Measurements from ENCODE around the gene FOSL2.

FOSL2 gene

DNA sequence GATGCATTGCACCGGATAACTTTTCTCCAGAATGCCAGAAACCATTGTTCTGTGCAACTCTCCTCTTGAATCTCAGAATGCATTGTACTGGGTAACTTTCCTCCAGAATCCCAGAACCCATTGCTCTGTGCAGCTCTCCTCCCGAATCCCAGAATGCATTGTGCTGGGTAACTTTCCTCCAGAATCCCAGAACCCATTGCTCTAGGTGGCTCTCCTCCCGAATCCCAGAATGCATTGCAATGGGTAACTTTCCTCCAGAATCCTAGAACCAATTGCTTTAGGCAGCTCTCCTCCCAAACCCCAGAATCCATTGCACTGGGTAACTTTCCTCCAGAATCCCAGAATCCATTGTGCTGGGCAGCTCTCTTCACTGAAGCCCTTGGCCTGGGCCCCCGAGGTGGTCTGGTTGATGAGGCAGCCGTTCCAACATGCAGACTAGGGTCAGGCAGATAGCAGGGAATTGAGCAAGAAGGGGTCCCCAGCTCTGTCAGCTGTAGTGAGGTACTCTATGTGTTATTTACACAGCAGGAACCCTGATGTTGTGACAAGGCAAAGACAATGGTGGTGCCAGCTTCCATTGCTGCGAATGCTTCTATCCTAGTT lies 9.4 kb downstream of the FOSL2 start:
- TF ChIP-seq, protein P1, sequence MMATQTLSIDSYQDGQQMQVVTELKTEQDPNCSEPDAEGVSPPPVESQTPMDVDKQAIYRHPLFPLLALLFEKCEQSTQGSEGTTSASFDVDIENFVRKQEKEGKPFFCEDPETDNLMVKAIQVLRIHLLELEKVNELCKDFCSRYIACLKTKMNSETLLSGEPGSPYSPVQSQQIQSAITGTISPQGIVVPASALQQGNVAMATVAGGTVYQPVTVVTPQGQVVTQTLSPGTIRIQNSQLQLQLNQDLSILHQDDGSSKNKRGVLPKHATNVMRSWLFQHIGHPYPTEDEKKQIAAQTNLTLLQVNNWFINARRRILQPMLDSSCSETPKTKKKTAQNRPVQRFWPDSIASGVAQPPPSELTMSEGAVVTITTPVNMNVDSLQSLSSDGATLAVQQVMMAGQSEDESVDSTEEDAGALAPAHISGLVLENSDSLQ (IDR thresholded peaks at IDR 0.05), result no peak
- TF ChIP-seq FOXK2 (IDR thresholded peaks at IDR 0.05) (no peak), LEF1 (IDR thresholded peaks at IDR 0.05; ENCODE audit: borderline replicate concordance) (no peak), SUZ12 (IDR thresholded peaks at IDR 0.05) (no peak), HDGF (IDR thresholded peaks at IDR 0.05; ENCODE audit: borderline replicate concordance) (no peak), BHLHE40 (IDR thresholded peaks at IDR 0.05; ENCODE audit: borderline replicate concordance) (no peak), ARNT (IDR thresholded peaks at IDR 0.05) (no peak), SP1 (IDR thresholded peaks at IDR 0.05) (no peak), FOXA1 (IDR thresholded peaks at IDR 0.05) (no peak), CTBP1 (IDR thresholded peaks at IDR 0.05; ENCODE audit: borderline replicate concordance) (no peak), ELF4 (IDR thresholded peaks at IDR 0.05) (no peak), NFRKB (IDR thresholded peaks at IDR 0.05) (no peak), L3MBTL2 (conservative IDR thresholded peaks at IDR 0.05) (no peak)
- no peak for DNase-seq (ENCODE audit: extremely low spot score)
- ChIA-PET CTCF (interaction anchor here (0.9 kb wide), 1 partner anchor 44 kb away, joined by 11 read pairs; no protein-coding TSS in a partner anchor), POLR2A (no interaction called here)

DNA sequence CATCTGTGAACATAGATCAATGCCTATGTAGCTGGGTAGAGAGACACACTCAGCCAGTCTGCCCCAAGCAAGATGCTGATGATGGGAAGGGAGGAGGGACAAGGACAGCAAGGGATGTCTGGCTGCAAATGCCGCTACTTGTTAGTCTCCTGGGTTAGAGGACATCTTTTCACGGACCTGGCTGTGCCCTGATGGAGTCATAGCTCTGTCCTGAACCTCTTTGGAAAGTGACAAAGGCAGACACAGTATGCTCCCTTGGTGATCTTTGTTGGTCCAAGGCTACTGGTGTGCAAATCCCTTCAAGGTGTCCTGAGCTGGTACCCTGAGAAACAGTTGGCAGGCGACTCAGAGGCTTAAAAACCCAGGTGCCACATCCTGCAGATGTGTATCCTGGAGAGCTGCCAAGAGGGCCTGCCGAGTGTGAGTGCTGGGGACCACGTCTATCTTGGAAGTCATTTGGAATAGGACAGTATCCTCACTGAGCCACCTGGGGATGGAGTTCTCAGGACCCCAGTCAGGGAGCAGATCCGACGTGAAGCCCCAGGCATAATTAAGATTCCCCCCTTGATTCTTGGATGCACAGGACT lies 10.8 kb downstream of the FOSL2 start:
- ChIA-PET CTCF (interaction anchor here (1.6 kb wide), 1 partner anchor 720 kb away, joined by 3 read pairs; no protein-coding TSS in a partner anchor), POLR2A (no interaction called here)
- DNase-seq (ENCODE audit: extremely low spot score), result no peak
- no peak for TF ChIP-seq CTBP1 (IDR thresholded peaks at IDR 0.05; ENCODE audit: borderline replicate concordance)
- no peak for TF ChIP-seq ARNT (IDR thresholded peaks at IDR 0.05)
- no peak for TF ChIP-seq BHLHE40 (IDR thresholded peaks at IDR 0.05; ENCODE audit: borderline replicate concordance)
- no peak for TF ChIP-seq LEF1 (IDR thresholded peaks at IDR 0.05; ENCODE audit: borderline replicate concordance)
- TF ChIP-seq SUZ12 (IDR thresholded peaks at IDR 0.05), result no peak
- TF ChIP-seq, protein P1 (IDR thresholded peaks at IDR 0.05), result no peak
- TF ChIP-seq HDGF (IDR thresholded peaks at IDR 0.05; ENCODE audit: borderline replicate concordance), result no peak
- TF ChIP-seq ZNF384 (IDR thresholded peaks at IDR 0.05), result no peak
- TF ChIP-seq L3MBTL2 (conservative IDR thresholded peaks at IDR 0.05), result no peak
- no peak for TF ChIP-seq FOXM1 (IDR thresholded peaks at IDR 0.05; ENCODE audit: borderline replicate concordance)
- TF ChIP-seq ELF4 (IDR thresholded peaks at IDR 0.05), result no peak
- no peak for TF ChIP-seq NFRKB (IDR thresholded peaks at IDR 0.05)
- no peak for TF ChIP-seq TARDBP (IDR thresholded peaks at IDR 0.05)
- TF ChIP-seq SP1 (IDR thresholded peaks at IDR 0.05), result no peak
- no peak for TF ChIP-seq FOXK2 (IDR thresholded peaks at IDR 0.05)
- no peak for TF ChIP-seq FOXA1 (IDR thresholded peaks at IDR 0.05)

DNA sequence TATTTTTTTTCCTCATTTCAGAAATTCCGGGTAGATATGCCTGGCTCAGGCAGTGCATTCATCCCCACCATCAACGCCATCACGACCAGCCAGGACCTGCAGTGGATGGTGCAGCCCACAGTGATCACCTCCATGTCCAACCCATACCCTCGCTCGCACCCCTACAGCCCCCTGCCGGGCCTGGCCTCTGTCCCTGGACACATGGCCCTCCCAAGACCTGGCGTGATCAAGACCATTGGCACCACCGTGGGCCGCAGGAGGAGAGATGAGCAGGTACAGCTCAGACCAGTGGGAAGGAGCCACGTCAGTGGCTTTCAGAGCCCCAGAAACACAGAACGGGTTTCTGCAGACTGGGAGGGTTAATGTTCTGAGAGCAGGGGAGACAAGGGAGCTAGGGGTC lies 11.4 kb downstream of the FOSL2 start:
- CTCF ChIA-PET, result interaction anchor here (1.6 kb wide), 1 partner anchor 721 kb away, joined by 3 read pairs; no protein-coding TSS in a partner anchor
- POLR2A ChIA-PET, result no interaction called here
- TF ChIP-seq, protein P1 (IDR thresholded peaks at IDR 0.05), result no peak
- no peak for TF ChIP-seq ZNF384 (IDR thresholded peaks at IDR 0.05)
- no peak for TF ChIP-seq SP1 (IDR thresholded peaks at IDR 0.05)
- TF ChIP-seq FOXK2 (IDR thresholded peaks at IDR 0.05), result no peak
- TF ChIP-seq ARNT (IDR thresholded peaks at IDR 0.05), result no peak
- TF ChIP-seq CTBP1 (IDR thresholded peaks at IDR 0.05; ENCODE audit: borderline replicate concordance), result no peak
- no peak for TF ChIP-seq L3MBTL2 (conservative IDR thresholded peaks at IDR 0.05)
- TF ChIP-seq ELF4 (IDR thresholded peaks at IDR 0.05), result no peak
- TF ChIP-seq LEF1 (IDR thresholded peaks at IDR 0.05; ENCODE audit: borderline replicate concordance), result no peak
- TF ChIP-seq SUZ12 (IDR thresholded peaks at IDR 0.05), result no peak
- TF ChIP-seq FOXM1 (IDR thresholded peaks at IDR 0.05; ENCODE audit: borderline replicate concordance), result no peak
- no peak for TF ChIP-seq BHLHE40 (IDR thresholded peaks at IDR 0.05; ENCODE audit: borderline replicate concordance)
- no peak for TF ChIP-seq TARDBP (IDR thresholded peaks at IDR 0.05)
- no peak for TF ChIP-seq NFRKB (IDR thresholded peaks at IDR 0.05)
- TF ChIP-seq HDGF (IDR thresholded peaks at IDR 0.05; ENCODE audit: borderline replicate concordance), result no peak
- TF ChIP-seq FOXA1 (IDR thresholded peaks at IDR 0.05), result no peak
- DNase-seq (ENCODE audit: extremely low spot score), result no peak

DNA sequence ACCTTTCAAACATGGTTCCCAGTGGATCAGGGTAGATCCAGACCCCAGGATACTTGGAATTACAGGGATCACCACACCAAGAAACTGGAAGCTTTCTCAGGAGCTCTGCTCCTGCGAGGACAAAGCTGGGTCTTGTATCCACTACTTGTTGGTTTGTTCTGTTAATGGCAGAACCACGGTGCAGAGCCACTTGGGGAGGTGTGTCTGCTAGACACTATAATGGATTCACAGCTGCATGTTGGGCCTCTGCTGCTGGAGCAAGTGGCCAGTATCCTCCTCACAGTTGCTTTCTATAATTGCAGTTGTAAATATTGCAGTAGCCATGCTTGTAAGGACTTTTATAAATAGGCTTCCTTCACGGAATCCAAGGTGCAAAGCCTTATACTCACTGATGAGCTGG lies 12.9 kb downstream of the FOSL2 start:
- no peak for DNase-seq (ENCODE audit: extremely low spot score)
- TF ChIP-seq L3MBTL2 (conservative IDR thresholded peaks at IDR 0.05), result no peak
- TF ChIP-seq ZNF384 (IDR thresholded peaks at IDR 0.05), result no peak
- no peak for TF ChIP-seq HDGF (IDR thresholded peaks at IDR 0.05; ENCODE audit: borderline replicate concordance)
- TF ChIP-seq CTBP1 (IDR thresholded peaks at IDR 0.05; ENCODE audit: borderline replicate concordance), result no peak
- no peak for TF ChIP-seq BHLHE40 (IDR thresholded peaks at IDR 0.05; ENCODE audit: borderline replicate concordance)
- TF ChIP-seq, protein P1 (IDR thresholded peaks at IDR 0.05), result no peak
- POLR2A ChIA-PET, result no interaction called here
- CTCF ChIA-PET, result no interaction called here

DNA sequence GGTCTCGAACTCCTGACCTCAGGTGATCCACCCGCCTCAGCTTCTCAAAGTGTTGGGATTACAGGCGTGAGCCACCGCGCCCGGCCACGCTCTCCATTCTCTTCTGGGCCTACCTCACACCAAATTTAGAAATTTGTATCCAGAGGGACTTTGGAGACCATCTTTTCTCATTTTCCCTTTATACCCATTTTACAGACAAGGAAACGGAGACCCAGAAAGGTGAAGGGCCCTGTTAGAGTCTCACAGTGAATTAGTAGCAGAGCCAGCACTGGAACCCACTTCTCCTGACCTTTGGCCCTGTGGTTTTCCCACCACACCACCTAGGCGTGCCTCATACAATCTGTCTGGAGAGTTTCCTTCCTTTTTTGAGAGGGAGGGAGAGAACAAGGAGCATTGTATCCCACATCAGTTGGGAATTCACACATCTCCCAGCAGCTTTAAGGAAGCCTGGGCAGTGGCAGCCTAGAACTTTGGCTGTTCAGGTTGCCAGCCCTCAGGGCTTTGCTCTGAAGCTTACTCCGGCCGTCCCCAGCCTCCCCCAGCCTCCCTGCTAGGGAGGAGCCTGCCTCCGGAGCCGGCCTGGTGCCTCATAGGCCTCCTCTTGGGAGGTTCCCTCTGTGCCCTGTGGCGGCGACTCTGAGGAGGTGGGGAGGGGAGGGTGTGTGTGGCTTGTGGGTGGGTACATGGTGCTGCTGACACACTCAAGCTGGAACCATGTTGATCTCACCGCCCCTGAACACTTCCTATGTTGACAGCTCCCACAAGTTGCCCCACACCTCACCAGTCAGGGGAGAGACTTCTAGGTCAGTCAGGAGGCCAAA lies 13.8 kb downstream of the FOSL2 start:
- ChIA-PET CTCF (no interaction called here), POLR2A (no interaction called here)
- TF ChIP-seq CTBP1 (IDR thresholded peaks at IDR 0.05; ENCODE audit: borderline replicate concordance) (no peak), NFRKB (IDR thresholded peaks at IDR 0.05) (no peak), LEF1 (IDR thresholded peaks at IDR 0.05; ENCODE audit: borderline replicate concordance) (no peak), TARDBP (IDR thresholded peaks at IDR 0.05) (no peak), ELF4 (IDR thresholded peaks at IDR 0.05) (no peak), BHLHE40 (IDR thresholded peaks at IDR 0.05; ENCODE audit: borderline replicate concordance) (no peak), SP1 (IDR thresholded peaks at IDR 0.05) (no peak), FOXK2 (IDR thresholded peaks at IDR 0.05) (no peak), FOXA1 (IDR thresholded peaks at IDR 0.05) (no peak), ZNF384 (IDR thresholded peaks at IDR 0.05) (no peak), ARNT (IDR thresholded peaks at IDR 0.05) (no peak), L3MBTL2 (conservative IDR thresholded peaks at IDR 0.05) (no peak), SUZ12 (IDR thresholded peaks at IDR 0.05) (no peak), HDGF (IDR thresholded peaks at IDR 0.05; ENCODE audit: borderline replicate concordance) (no peak), FOXM1 (IDR thresholded peaks at IDR 0.05; ENCODE audit: borderline replicate concordance) (no peak)
- TF ChIP-seq, protein P1 (IDR thresholded peaks at IDR 0.05), result no peak
- DNase-seq (ENCODE audit: extremely low spot score), result no peak
